HG02588 (cell line): Measurements from ENCODE around the gene GATAD1.
"Not testable (repeated sequence)": the region's sequence is repeated elsewhere in the genome, so short reads cannot be mapped to it uniquely, and the experiment has no call there.

Experiments used
- ATAC-seq: cut with Tn5 transposase; IDR thresholded peaks from one replicate; pipeline ENCODE4 v1.9.1; 2021; ENCODE audit warnings: mild to moderate bottlenecking, moderate library complexity; ENCODE audit not compliant: unreplicated experiment

The GATAD1 gene

GRCh38 chr7:92436612-92437445 is 10.5 kb upstream of the GATAD1 start:
- ATAC-seq, result no peak

GRCh38 chr7:92437956-92438491 is 9.3 kb upstream of the GATAD1 start:
- no peak for ATAC-seq

GRCh38 chr7:92442720-92443119 is 4.6 kb upstream of the GATAD1 start:
- not testable (repeated sequence) for ATAC-seq

- no peak for ATAC-seq
These were observed 375 bp upstream of the GATAD1 start for GRCh38 chr7:92446869-92447344.

GRCh38 chr7:92448205-92448747 is 994 bp downstream of the GATAD1 start:
- peak; percentile 28 for ATAC-seq

- ATAC-seq, result no peak
These were observed 4.4 kb downstream of the GATAD1 start for GRCh38 chr7:92451645-92452044.

- no peak for ATAC-seq
These were observed 9.0 kb downstream of the GATAD1 start for GRCh38 chr7:92456236-92456635.

- no peak for ATAC-seq
These were observed 12.8 kb downstream of the GATAD1 start for GRCh38 chr7:92460109-92460508.

- no peak for ATAC-seq
These were observed 13.2 kb downstream of the GATAD1 start for GRCh38 chr7:92460510-92460909.

- peak; percentile 68 for ATAC-seq
These were observed 14.0 kb downstream of the GATAD1 start for GRCh38 chr7:92461027-92462003.

GRCh38 chr7:92462560-92462959 is 15.3 kb downstream of the GATAD1 start:
- no peak for ATAC-seq

- ATAC-seq, result no peak
These were observed 17.2 kb downstream of the GATAD1 start for GRCh38 chr7:92464515-92464914.

GRCh38 chr7:92466682-92467081 is 19.4 kb downstream of the GATAD1 start:
- no peak for ATAC-seq

- not testable (repeated sequence) for ATAC-seq
These were observed 21.3 kb downstream of the GATAD1 start for GRCh38 chr7:92468589-92468988.

- not testable (repeated sequence) for ATAC-seq
These were observed 26.7 kb downstream of the GATAD1 start for GRCh38 chr7:92473989-92474388.

GRCh38 chr7:92475261-92475770 is 28.0 kb downstream of the GATAD1 start:
- ATAC-seq, result not testable (repeated sequence)

- ATAC-seq, result not testable (repeated sequence)
These were observed 28.7 kb downstream of the GATAD1 start for GRCh38 chr7:92475851-92476590.

- ATAC-seq, result not testable (repeated sequence)
These were observed 30.4 kb downstream of the GATAD1 start, which contains the start of gene ERVW-1 for GRCh38 chr7:92477681-92478080. Gene ERVW-1 (minus strand): TSS chr7:92477946. CDS start chr7:92470381, 7,565 bp downstream.

GRCh38 chr7:92478095-92478494 is 30.8 kb downstream of the GATAD1 start:
- no peak for ATAC-seq

GRCh38 chr7:92478711-92479110 is 31.4 kb downstream of the GATAD1 start:
- ATAC-seq, result no peak
